Myocyte (in vitro differentiated cells): Measurements from ENCODE around the gene ANKRD33B. TPM values are rescaled to one million over a fixed set of nuclear protein-coding genes. Genes with fewer than 3 reads are reported as not detected.
A peak's percentile ranks its signal among the peaks of the same experiment; 100 is the strongest.
"Not testable (repeated sequence)": the region's sequence is repeated elsewhere in the genome, so short reads cannot be mapped to it uniquely, and the experiment has no call there.

Experiments
- DNase-seq: peaks from one replicate; pipeline ENCODE4 v3.0.0-alpha.2; 2012; ENCODE audit warnings: low read depth
- total RNA-seq: library from RNA; depleted of rRNA; stranded (reverse); fragments of >200 nt; gene quantifications from 2 replicates; pipeline ENCODE4 v1.2.3, GENCODE V29; 2014

The ANKRD33B gene
- total RNA-seq, 1 donor from 2014 or later, result 3.1 TPM

GRCh38 chr5:10654566-10654965, 90.7 kb downstream of the ANKRD33B start:
- no peak for DNase-seq

- no peak for DNase-seq
These were observed 91.5 kb downstream of the ANKRD33B start for GRCh38 chr5:10655161-10655971.

GRCh38 chr5:10655972-10656830, 92.3 kb downstream of the ANKRD33B start:
- no peak for DNase-seq

- DNase-seq, result no peak
These were observed 94.4 kb downstream of the ANKRD33B start for GRCh38 chr5:10658265-10658664.

- no peak for DNase-seq
These were observed 96.3 kb downstream of the ANKRD33B start for GRCh38 chr5:10660135-10660534.

GRCh38 chr5:10660720-10661387, 97.0 kb downstream of the ANKRD33B start:
- no peak for DNase-seq

- no peak for DNase-seq
These were observed 97.5 kb downstream of the ANKRD33B start for GRCh38 chr5:10661401-10661800.

- no peak for DNase-seq
These were observed 98.2 kb downstream of the ANKRD33B start for GRCh38 chr5:10662083-10662482.

- DNase-seq, result no peak
These were observed 99.0 kb downstream of the ANKRD33B start for GRCh38 chr5:10662661-10663488.

GRCh38 chr5:10663489-10664179, 99.8 kb downstream of the ANKRD33B start:
- DNase-seq, result peak; percentile 74

- not testable (repeated sequence) for DNase-seq
These were observed 100.4 kb downstream of the ANKRD33B start for GRCh38 chr5:10664180-10664769.

GRCh38 chr5:10665799-10666198, 101.9 kb downstream of the ANKRD33B start:
- DNase-seq, result no peak

GRCh38 chr5:10666531-10667299, 102.8 kb downstream of the ANKRD33B start:
- peak; percentile 80 for DNase-seq

- no peak for DNase-seq
These were observed 103.7 kb downstream of the ANKRD33B start for GRCh38 chr5:10667431-10668057.

- DNase-seq, result no peak
These were observed 104.8 kb downstream of the ANKRD33B start for GRCh38 chr5:10668697-10669096.

- no peak for DNase-seq
These were observed 106.1 kb downstream of the ANKRD33B start for GRCh38 chr5:10669983-10670382.

GRCh38 chr5:10671041-10672008, 107.5 kb downstream of the ANKRD33B start:
- DNase-seq, result no peak
